Mucosa of descending colon (tissue), 3 donors: ENCODE data around the gene PTGES2. TPM values are rescaled to one million over a fixed set of nuclear protein-coding genes. Genes with fewer than 3 reads are reported as not detected.
"Not testable (repeated sequence)": the region's sequence is repeated elsewhere in the genome, so short reads cannot be mapped to it uniquely, and the experiment has no call there.

ENCODE experiments used
- ATAC-seq: fragments of 200-7000 bp; cut with Tn5 transposase; one replicate; pipeline ENCODE4 v1.9.1; 2020; ENCODE audit warnings: mild to moderate bottlenecking, moderate library complexity
- DNase-seq, 3 donors: peaks; one replicate each; pipeline ENCODE4 v3.0.0-alpha.2; 2020
- H3K36me3 ChIP-seq: fragments of 200-600 bp; one replicate; pipeline ENCODE4 v1.8.0; 2021; ENCODE audit warnings: low read depth, mild to moderate bottlenecking
- H3K4me1 ChIP-seq: fragments of 200-600 bp; one replicate; pipeline ENCODE4 v1.8.0; 2021; ENCODE audit warnings: low read depth, mild to moderate bottlenecking
- H3K4me3 ChIP-seq: fragments of 200-600 bp; one replicate; pipeline ENCODE4 v1.8.0; 2021; ENCODE audit warnings: mild to moderate bottlenecking
- H3K9me3 ChIP-seq: fragments of 200-600 bp; one replicate; pipeline ENCODE4 v1.8.0; 2021; ENCODE audit warnings: mild to moderate bottlenecking
- intact Hi-C, 2 donors: fragments of 100-400 bp; cut with DNase I in 1 of 2; cut with micrococcal nuclease in 1 of 2; formaldehyde crosslinking; loops; one replicate each; pipeline versions ENCODE4 v1.11.0 to v1.11.1; 2022; cut with DNase I, micrococcal nuclease
- total RNA-seq, 3 donors: library from RNA; stranded (reverse); fragmentation: NEBNext Ultra II Directional in 2 of 3; extraction: Animal tissue kit (Norgen Biotek cat#: 25700) in 2 of 3; gene quantifications; one replicate each; pipeline versions ENCODE4 v1.2.1 to v1.2.4, GENCODE V29; 2021 to 2023
- TF ChIP-seq, protein P1 (sequence below): fragments of 200-600 bp; IDR thresholded peaks from one replicate; pipeline ENCODE4 v1.8.0; 2022; ENCODE audit warnings: antibody characterized with exemption, mild to moderate bottlenecking
- donor health status: DM: no; HTN: no; CAD: no; lungs with moderate emphysema.
- donor health status: DM: no; HTN: no; CAD: no.
- donor health status: DM: no; HTN: yes; CAD: no.

The PTGES2 gene
- total RNA-seq, 3 donors from 2014 or later: 65.3 to 99.7 (median 90.6) TPM

DNA sequence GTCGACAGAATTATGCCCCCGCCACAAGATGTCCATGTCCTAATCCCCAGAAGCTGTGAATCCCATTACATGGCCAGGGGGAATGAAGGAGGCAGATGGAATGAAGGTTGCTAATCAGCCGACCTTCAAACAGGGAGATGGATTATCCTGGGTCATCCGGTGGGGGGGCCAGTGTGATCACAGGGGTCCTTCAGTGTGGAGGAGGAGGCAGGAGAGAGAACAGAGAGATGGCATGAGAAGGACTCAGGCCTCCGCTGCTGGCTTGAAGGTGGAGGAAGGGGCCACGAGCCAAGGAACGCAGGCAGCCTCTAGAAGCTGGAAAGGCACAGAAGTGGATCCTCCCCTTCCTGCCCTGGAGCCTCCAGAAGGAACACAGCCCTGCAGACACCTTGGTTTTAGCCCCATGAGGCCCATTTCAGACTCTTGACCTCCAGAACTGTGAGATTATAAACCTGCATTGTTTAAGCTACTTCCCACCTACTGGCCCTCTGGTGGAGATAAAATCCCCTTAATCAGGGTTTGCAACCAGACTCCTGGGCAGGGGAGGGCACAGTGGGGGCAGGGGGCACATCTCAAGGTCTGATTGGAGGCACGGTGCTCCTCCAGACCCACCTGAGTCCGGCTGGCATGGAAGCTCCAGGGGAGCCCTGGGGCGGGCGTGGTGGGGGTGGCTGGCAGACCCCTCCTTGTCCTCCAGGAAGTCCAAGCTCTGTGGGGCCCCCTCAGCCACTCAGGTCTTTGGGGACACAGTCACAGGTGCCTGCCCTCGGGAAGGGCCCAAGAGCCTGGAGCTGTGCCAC is 13.8 kb downstream of the PTGES2 start:
- peaks cover 52% of the 10 kb centered on the region for H3K4me1 ChIP-seq
- peak overlapping the region; percentile 24 for H3K4me3 ChIP-seq
- TF ChIP-seq, protein P1, sequence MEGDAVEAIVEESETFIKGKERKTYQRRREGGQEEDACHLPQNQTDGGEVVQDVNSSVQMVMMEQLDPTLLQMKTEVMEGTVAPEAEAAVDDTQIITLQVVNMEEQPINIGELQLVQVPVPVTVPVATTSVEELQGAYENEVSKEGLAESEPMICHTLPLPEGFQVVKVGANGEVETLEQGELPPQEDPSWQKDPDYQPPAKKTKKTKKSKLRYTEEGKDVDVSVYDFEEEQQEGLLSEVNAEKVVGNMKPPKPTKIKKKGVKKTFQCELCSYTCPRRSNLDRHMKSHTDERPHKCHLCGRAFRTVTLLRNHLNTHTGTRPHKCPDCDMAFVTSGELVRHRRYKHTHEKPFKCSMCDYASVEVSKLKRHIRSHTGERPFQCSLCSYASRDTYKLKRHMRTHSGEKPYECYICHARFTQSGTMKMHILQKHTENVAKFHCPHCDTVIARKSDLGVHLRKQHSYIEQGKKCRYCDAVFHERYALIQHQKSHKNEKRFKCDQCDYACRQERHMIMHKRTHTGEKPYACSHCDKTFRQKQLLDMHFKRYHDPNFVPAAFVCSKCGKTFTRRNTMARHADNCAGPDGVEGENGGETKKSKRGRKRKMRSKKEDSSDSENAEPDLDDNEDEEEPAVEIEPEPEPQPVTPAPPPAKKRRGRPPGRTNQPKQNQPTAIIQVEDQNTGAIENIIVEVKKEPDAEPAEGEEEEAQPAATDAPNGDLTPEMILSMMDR: no peak
- H3K36me3 ChIP-seq: no peaks in the 10 kb centered on the region
- no peaks in the 10 kb centered on the region for H3K9me3 ChIP-seq
- intact Hi-C loops: loop anchor here (10.0 kb wide), 4 partner anchors 49 to 169 kb away; partner anchors contain the start of genes NAIF1 (in 1 of the 2) and SLC25A25 (in 1 of the 2)
- DNase-seq (peak in 2 of 3 donors; percentile 63), ATAC-seq (no peak)

GRCh38 chr9:128111726-128112125 is 15.8 kb downstream of the PTGES2 start:
- H3K4me1 ChIP-seq: peaks cover 41% of the 10 kb centered on the region
- not testable (repeated sequence) for H3K36me3 ChIP-seq, H3K4me3 ChIP-seq, ATAC-seq, H3K9me3 ChIP-seq
- peak in 2 of 3 donors; percentile 35 to 36 for DNase-seq
- intact Hi-C loops: loop anchor here (10.0 kb wide), 4 partner anchors 47 to 167 kb away; partner anchors contain the start of genes NAIF1 (in 1 of the 2) and SLC25A25 (in 1 of the 2)

- Histone ChIP-seq H3K9me3 (no peaks in the 10 kb centered on the region), H3K36me3 (peaks cover 10% of the 10 kb centered on the region), H3K4me1 (peaks cover 30% of the 10 kb centered on the region), H3K4me3 (no peak overlapping the region)
- TF ChIP-seq, protein P1: no peak
- intact Hi-C loops: no loop called here
- DNase-seq (peak; percentile 57 to 62 (median 59)), ATAC-seq (peak; percentile 32)
These were observed 18.3 kb downstream of the PTGES2 start for GRCh38 chr9:128109050-128109709.

- intact Hi-C loops: no loop called here
- no peaks in the 10 kb centered on the region for H3K9me3 ChIP-seq
- H3K36me3 ChIP-seq: peaks cover 10% of the 10 kb centered on the region
- H3K4me1 ChIP-seq: peaks cover 36% of the 10 kb centered on the region
- DNase-seq (peak in 2 of 3 donors; percentile 28 to 40), ATAC-seq (no peak)
- no peak overlapping the region for H3K4me3 ChIP-seq
- TF ChIP-seq, protein P1: no peak
These were observed 19.1 kb downstream of the PTGES2 start for GRCh38 chr9:128108269-128109049.

GRCh38 chr9:128107468-128108268 is 19.9 kb downstream of the PTGES2 start:
- intact Hi-C loops: no loop called here
- Histone ChIP-seq H3K9me3 (no peaks in the 10 kb centered on the region), H3K4me3 (no peak overlapping the region), H3K4me1 (peaks cover 35% of the 10 kb centered on the region), H3K36me3 (peaks cover 10% of the 10 kb centered on the region)
- ATAC-seq (no peak), DNase-seq (peak in 2 of 3 donors; percentile 41 to 48)
- TF ChIP-seq, protein P1: no peak
